PC-9 (cell line): ENCODE data around the gene TEX29. TPM values are rescaled to one million over a fixed set of nuclear protein-coding genes. Genes with fewer than 3 reads are reported as not detected.

Experiments used
- BruUV-seq: library from RNA; stranded (reverse); fragments of 400-500 nt; replicated peaks from 2 replicates; lab custom pipeline; 2021; lab: Mats Ljungman, UMichigan
- CTCF ChIA-PET: fragments of 300-600 bp; sonication (Branson Sonifier 250); formaldehyde crosslinking; loops from one replicate; lab custom pipeline; 2022; ENCODE audit warnings: antibody characterized with exemption; lab: Charles Lee
- POLR2A ChIA-PET: fragments of 300-600 bp; sonication (Branson Sonifier 250); formaldehyde crosslinking; loops from one replicate; lab custom pipeline; 2022; ENCODE audit warnings: antibody characterized with exemption; ENCODE audit not compliant: unreplicated experiment; lab: Charles Lee
- DNase-seq, 2 experiments: peaks; one replicate each; pipeline versions ENCODE4 v3.0.0 to v3.0.0-alpha.2; 2015 to 2022; ENCODE audit warnings: mixed read lengths in 1 of 2
- H2AFZ ChIP-seq: fragments of 200-600 bp; sonication (generic); 2 replicates; pipeline ENCODE4 v1.8.1; 2017; ENCODE audit warnings: antibody characterized with exemption
- H3F3A ChIP-seq: fragments of 200-600 bp; sonication (generic); 2 replicates; pipeline ENCODE4 v1.8.1; 2017; ENCODE audit warnings: antibody characterized with exemption, mild to moderate bottlenecking, low read depth; ENCODE audit not compliant: insufficient read depth
- H3K27ac ChIP-seq: fragments of 200-600 bp; sonication (generic); 2 replicates; pipeline ENCODE4 v1.6.1; 2016; ENCODE audit warnings: mixed run types
- H3K27me3 ChIP-seq: fragments of 200-600 bp; sonication (generic); 2 replicates; pipeline ENCODE4 v1.6.1; 2016; ENCODE audit warnings: low read depth, mixed run types; ENCODE audit not compliant: insufficient read depth
- H3K36me3 ChIP-seq: fragments of 200-600 bp; sonication (generic); 2 replicates; pipeline ENCODE4 v1.6.1; 2016; ENCODE audit warnings: low read depth, mixed run types
- H3K4me1 ChIP-seq: fragments of 200-600 bp; sonication (generic); replicated peaks from 2 replicates; pipeline ENCODE4 v1.6.1; 2016; ENCODE audit warnings: mixed run types; ENCODE audit not compliant: insufficient read depth
- H3K4me2 ChIP-seq: fragments of 200-600 bp; sonication (generic); 2 replicates; pipeline ENCODE4 v1.6.1; 2017; ENCODE audit warnings: mixed run types
- H3K4me3 ChIP-seq: fragments of 200-600 bp; sonication (generic); 2 replicates; pipeline ENCODE4 v1.6.1; 2016; ENCODE audit warnings: mixed run types
- H3K79me2 ChIP-seq: fragments of 200-600 bp; sonication (generic); 2 replicates; pipeline ENCODE4 v1.6.1; 2017; ENCODE audit warnings: low read depth, mixed run types
- H3K9me2 ChIP-seq: fragments of 200-600 bp; sonication (generic); 2 replicates; pipeline ENCODE4 v1.8.1; 2017; ENCODE audit warnings: mild to moderate bottlenecking; ENCODE audit not compliant: insufficient read depth
- H3K9me3 ChIP-seq: fragments of 200-600 bp; sonication (generic); 2 replicates; pipeline ENCODE4 v1.8.1; 2016; ENCODE audit warnings: low read depth; ENCODE audit not compliant: insufficient read depth
- H4K20me1 ChIP-seq: fragments of 200-600 bp; sonication (generic); 2 replicates; pipeline ENCODE4 v1.8.1; 2017; ENCODE audit not compliant: insufficient read depth
- EZH2 ChIP-seq: fragments of 200-600 bp; sonication (generic); IDR thresholded peaks from 2 replicates; pipeline ENCODE4 v1.8.0; 2017; ENCODE audit warnings: antibody characterized with exemption, low read depth
- intact Hi-C: fragments of 100-400 bp; cut with micrococcal nuclease; formaldehyde crosslinking; loops from one replicate; pipeline ENCODE4 v1.10.0; 2022; ENCODE audit not compliant: unreplicated experiment
- total RNA-seq: library from RNA; stranded (reverse); gene quantifications from 2 replicates; pipeline ENCODE4 v1.2.3, GENCODE V29; 2021
- TF ChIP-seq, protein P1 (sequence below): fragments of 200-600 bp; sonication (generic); conservative IDR thresholded peaks from 2 replicates; pipeline ENCODE4 v1.6.1; 2017; ENCODE audit warnings: mixed run types, antibody characterized with exemption, mild to moderate bottlenecking, moderate library complexity

Gene TEX29
- total RNA-seq, 1 experiment from 2014 or later, result not detected

DNA sequence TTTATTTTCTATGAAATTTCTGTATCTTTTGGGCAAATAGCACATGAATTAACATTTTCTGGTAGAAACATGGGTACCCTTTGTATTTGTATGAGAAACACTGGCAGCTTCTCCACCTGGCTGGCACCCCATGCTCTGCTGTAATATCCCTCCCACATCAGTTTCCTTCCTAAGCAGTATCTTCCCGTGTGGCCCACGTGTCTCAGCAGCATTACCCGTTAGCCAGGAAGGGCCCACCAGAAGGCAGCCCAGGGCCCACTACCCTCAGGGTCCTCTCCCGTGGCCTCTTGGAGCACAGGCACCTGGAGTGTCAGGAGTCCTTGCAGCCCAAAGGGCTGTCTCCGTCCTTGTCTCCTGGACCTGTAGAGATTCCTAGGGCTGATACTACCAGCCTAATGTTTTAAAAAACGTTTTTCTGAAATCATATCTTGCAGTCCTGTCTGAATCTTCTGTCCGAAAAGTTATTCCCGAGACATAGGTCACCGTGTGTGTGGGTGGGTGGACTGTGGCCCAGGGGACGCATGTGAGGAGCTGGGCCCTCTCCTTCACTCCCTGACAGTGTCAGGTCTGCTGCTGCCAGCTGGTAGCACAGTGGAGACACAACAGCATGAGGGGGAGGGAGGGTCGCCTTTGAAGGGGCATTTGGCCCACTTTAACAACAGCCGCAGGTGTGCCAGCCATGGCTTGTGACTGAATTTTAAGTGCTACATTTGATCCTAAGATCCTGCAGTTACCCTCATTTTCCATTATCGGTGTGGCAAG, 22.0 kb upstream of the TEX29 start:
- H3K36me3 ChIP-seq, result 0 out of 2 replicates have a peak, but pooled peaks cover 5% of the 10 kb centered on the region
- ChIA-PET POLR2A (no interaction called here), CTCF (no interaction called here)
- TF ChIP-seq, protein P1, sequence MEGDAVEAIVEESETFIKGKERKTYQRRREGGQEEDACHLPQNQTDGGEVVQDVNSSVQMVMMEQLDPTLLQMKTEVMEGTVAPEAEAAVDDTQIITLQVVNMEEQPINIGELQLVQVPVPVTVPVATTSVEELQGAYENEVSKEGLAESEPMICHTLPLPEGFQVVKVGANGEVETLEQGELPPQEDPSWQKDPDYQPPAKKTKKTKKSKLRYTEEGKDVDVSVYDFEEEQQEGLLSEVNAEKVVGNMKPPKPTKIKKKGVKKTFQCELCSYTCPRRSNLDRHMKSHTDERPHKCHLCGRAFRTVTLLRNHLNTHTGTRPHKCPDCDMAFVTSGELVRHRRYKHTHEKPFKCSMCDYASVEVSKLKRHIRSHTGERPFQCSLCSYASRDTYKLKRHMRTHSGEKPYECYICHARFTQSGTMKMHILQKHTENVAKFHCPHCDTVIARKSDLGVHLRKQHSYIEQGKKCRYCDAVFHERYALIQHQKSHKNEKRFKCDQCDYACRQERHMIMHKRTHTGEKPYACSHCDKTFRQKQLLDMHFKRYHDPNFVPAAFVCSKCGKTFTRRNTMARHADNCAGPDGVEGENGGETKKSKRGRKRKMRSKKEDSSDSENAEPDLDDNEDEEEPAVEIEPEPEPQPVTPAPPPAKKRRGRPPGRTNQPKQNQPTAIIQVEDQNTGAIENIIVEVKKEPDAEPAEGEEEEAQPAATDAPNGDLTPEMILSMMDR, result no peak
- TF ChIP-seq EZH2, result no peak
- no peak overlapping the region for H3K27ac ChIP-seq
- no TSS peak for BruUV-seq
- peaks cover 12% of the 10 kb centered on the region for H4K20me1 ChIP-seq
- no peaks in the 10 kb centered on the region for H3K9me2 ChIP-seq
- no peak overlapping the region for H3K4me3 ChIP-seq
- intact Hi-C loops, result no loop called here
- no peaks in the 10 kb centered on the region for H3K79me2 ChIP-seq
- H2AFZ ChIP-seq, result no peak overlapping the region
- no peaks in the 10 kb centered on the region for H3F3A ChIP-seq
- H3K9me3 ChIP-seq, result no peaks in the 10 kb centered on the region
- no peak overlapping the region for H3K4me2 ChIP-seq
- H3K27me3 ChIP-seq, result no peaks in the 10 kb centered on the region
- no peaks in the 10 kb centered on the region for H3K4me1 ChIP-seq
- no peak for DNase-seq

DNA sequence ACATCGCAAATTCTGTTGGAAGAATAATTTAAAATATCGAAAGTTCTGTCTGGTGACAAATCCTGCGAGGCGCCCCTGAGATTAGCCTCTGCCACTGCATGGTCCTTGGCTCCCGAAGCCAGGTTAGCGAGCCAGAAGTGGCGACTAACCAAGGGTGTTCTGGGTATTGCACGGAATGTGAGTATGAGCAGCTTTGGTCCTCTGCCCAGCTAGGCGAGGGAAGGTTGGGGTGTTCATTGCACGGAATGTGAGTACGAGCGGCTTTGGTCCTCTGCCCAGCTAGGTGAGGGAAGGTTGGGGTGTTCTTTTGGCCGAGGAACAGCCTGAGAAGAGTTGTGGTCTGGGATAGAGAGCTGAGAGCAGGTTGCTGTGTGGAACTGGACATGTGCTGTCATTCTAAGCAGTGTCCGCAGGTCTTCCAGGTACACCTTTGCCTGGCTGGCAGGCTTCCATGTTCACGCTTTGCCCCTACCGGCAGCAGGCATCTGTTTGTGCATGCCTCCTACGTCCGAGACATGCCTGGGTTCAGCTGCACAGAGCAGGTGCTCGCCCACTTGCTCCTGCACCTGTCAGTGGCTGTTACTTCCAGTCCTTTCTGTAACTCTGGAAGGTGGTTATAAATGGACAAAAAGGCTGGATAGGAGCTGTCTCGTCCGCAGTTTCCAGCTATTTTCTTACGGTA, 18.3 kb upstream of the TEX29 start:
- H3K4me2 ChIP-seq, result no peak overlapping the region
- no peaks in the 10 kb centered on the region for H3K4me1 ChIP-seq
- intact Hi-C loops, result no loop called here
- no peak overlapping the region for H3K27ac ChIP-seq
- no peaks in the 10 kb centered on the region for H3K9me3 ChIP-seq
- no peaks in the 10 kb centered on the region for H4K20me1 ChIP-seq
- no peak for DNase-seq
- no peaks in the 10 kb centered on the region for H3K27me3 ChIP-seq
- POLR2A ChIA-PET, result no interaction called here
- no peak overlapping the region for H2AFZ ChIP-seq
- H3F3A ChIP-seq, result no peaks in the 10 kb centered on the region
- no TSS peak for BruUV-seq
- TF ChIP-seq EZH2, result no peak
- TF ChIP-seq, protein P1, result no peak
- CTCF ChIA-PET, result no interaction called here
- no peaks in the 10 kb centered on the region for H3K9me2 ChIP-seq
- no peaks in the 10 kb centered on the region for H3K79me2 ChIP-seq
- 0 out of 2 replicates have a peak, but pooled peaks cover 5% of the 10 kb centered on the region for H3K36me3 ChIP-seq
- no peak overlapping the region for H3K4me3 ChIP-seq

DNA sequence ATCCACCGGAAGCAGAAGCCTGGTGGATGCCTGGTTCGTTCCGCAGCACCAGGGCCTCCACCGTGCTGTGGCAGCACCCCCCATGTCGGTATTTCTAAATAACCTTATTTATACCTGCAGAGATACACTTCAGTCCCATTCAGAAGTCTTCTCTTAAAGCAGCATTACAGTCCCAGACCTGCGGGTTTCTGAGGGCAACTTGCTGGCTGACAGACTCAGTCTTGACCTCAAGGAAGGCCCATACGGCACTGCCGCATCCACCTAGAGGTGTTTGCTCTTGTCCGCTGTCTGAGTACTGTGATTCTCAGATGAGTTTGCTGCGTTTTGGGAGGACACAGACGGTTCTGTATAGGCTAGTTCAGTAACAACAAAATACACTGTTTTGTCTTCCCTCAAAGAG, 16.9 kb upstream of the TEX29 start:
- Histone ChIP-seq H3F3A (no peaks in the 10 kb centered on the region), H3K36me3 (0 out of 2 replicates have a peak, but pooled peaks cover 5% of the 10 kb centered on the region), H3K27me3 (no peaks in the 10 kb centered on the region), H3K9me2 (no peaks in the 10 kb centered on the region), H3K79me2 (no peaks in the 10 kb centered on the region), H3K4me3 (no peak overlapping the region), H3K4me1 (no peaks in the 10 kb centered on the region), H2AFZ (no peak overlapping the region), H3K4me2 (no peak overlapping the region), H3K9me3 (no peaks in the 10 kb centered on the region), H4K20me1 (no peaks in the 10 kb centered on the region), H3K27ac (no peak overlapping the region)
- ChIA-PET POLR2A (no interaction called here), CTCF (no interaction called here)
- no peak for DNase-seq
- no TSS peak for BruUV-seq
- TF ChIP-seq EZH2, result no peak
- TF ChIP-seq, protein P1, result no peak
- intact Hi-C loops, result no loop called here
